Peyer's patch (tissue), 4 donors: Measurements from ENCODE around the gene TNFRSF18.

Experiments used
- POLR2A ChIP-seq, 2 donors: fragments of 450-650 bp; IDR thresholded peaks; one replicate each; pipeline ENCODE4 v1.5.1; 2017; ENCODE audit warnings: antibody characterized with exemption in 2 of 2, mild to moderate bottlenecking in 2 of 2, moderate library complexity in 2 of 2
- TF ChIP-seq, protein P1 (sequence below), 6 experiments: fragments of 450-650 bp in 4 of 6; fragments of 200-600 bp in 2 of 6; sonication (generic) in 1 of 6; IDR thresholded peaks; one replicate each; pipeline ENCODE4 v1.5.1; 2017 to 2019; ENCODE audit warnings: antibody characterized with exemption in 6 of 6, mild to moderate bottlenecking in 3 of 6, moderate library complexity in 1 of 6

DNA sequence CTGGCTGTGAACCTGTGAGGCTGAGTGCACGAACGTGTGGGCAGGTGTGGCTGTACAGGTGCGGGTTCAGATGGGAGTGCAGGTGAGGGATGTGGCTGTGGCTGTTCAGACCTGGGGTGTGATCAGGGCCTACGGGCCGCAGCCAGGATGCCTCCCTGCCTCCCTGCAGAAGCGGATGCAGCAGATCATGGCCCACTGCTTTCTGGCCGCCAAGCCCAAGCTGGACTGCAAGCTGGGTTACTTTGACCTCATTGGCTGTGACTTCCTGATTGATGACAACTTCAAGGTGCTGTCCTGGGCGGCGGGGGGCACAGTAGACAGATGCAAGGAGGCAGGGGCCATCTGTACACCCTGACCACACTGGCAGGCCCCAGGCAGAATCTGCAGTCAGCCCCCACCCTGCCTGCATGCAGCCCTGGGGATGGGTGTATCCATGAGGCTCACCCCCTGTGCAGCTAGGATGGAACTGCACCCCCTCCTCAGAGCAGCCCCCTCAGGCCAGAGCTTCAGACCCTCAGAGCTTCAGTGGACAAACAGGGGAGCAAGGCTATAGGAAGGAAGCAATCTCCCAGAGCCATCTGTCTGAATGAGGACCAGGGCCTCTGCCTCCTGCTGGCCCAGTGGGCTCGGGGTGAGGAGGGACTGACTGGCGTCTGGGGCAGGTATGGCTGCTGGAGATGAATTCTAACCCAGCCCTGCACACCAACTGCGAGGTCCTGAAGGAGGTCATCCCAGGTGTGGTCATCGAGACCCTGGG lies 9.8 kb downstream of the TNFRSF18 start:
- TF ChIP-seq, protein P1, sequence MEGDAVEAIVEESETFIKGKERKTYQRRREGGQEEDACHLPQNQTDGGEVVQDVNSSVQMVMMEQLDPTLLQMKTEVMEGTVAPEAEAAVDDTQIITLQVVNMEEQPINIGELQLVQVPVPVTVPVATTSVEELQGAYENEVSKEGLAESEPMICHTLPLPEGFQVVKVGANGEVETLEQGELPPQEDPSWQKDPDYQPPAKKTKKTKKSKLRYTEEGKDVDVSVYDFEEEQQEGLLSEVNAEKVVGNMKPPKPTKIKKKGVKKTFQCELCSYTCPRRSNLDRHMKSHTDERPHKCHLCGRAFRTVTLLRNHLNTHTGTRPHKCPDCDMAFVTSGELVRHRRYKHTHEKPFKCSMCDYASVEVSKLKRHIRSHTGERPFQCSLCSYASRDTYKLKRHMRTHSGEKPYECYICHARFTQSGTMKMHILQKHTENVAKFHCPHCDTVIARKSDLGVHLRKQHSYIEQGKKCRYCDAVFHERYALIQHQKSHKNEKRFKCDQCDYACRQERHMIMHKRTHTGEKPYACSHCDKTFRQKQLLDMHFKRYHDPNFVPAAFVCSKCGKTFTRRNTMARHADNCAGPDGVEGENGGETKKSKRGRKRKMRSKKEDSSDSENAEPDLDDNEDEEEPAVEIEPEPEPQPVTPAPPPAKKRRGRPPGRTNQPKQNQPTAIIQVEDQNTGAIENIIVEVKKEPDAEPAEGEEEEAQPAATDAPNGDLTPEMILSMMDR (IDR thresholded peaks at IDR 0.05), result no peak
- TF ChIP-seq POLR2A (IDR thresholded peaks at IDR 0.05), result no peak
